H9 (cell line): ENCODE data around the gene APOBEC3G. TPM values are rescaled to one million over a fixed set of nuclear protein-coding genes. Genes with fewer than 3 reads are reported as not detected.

ENCODE experiments used
- DNase-seq: peaks from one replicate; pipeline ENCODE4 v3.0.0-alpha.2; 2017
- H2AFZ ChIP-seq: one replicate; pipeline ENCODE4 v1.6.1; 2013; ENCODE audit warnings: mild to moderate bottlenecking, low read length, control low read depth, moderate library complexity
- H2AK5ac ChIP-seq: 2 replicates; pipeline ENCODE4 v1.6.1; 2013; ENCODE audit warnings: low read length, control low read depth, mixed read lengths; ENCODE audit not compliant: insufficient read length
- H2BK120ac ChIP-seq: one replicate; pipeline ENCODE4 v1.6.1; 2013; ENCODE audit warnings: low read depth, mild to moderate bottlenecking, low read length, control low read depth, inconsistent platforms; ENCODE audit not compliant: poor library complexity, severe bottlenecking
- H2BK12ac ChIP-seq: 2 replicates; pipeline ENCODE4 v1.6.1; 2013; ENCODE audit warnings: low read length, control low read depth, mixed read lengths, low read depth; ENCODE audit not compliant: insufficient read length
- H2BK15ac ChIP-seq: 2 replicates; pipeline ENCODE4 v1.6.1; 2013; ENCODE audit warnings: low read depth, low read length, control low read depth
- H2BK20ac ChIP-seq: one replicate; pipeline ENCODE4 v1.6.1; 2013; ENCODE audit warnings: low read depth, mild to moderate bottlenecking, low read length, control low read depth, inconsistent platforms; ENCODE audit not compliant: poor library complexity, severe bottlenecking
- H2BK5ac ChIP-seq: 2 replicates; pipeline ENCODE4 v1.6.1; 2013; ENCODE audit warnings: low read length, control low read depth, mixed read lengths; ENCODE audit not compliant: insufficient read length
- H3K14ac ChIP-seq: 2 replicates; pipeline ENCODE4 v1.6.1; 2013; ENCODE audit warnings: low read length, control low read depth; ENCODE audit not compliant: insufficient read depth
- H3K18ac ChIP-seq: 2 replicates; pipeline ENCODE4 v1.6.1; 2013; ENCODE audit warnings: low read depth, mild to moderate bottlenecking, mixed read lengths, low read length, control low read depth; ENCODE audit not compliant: insufficient read length
- H3K23ac ChIP-seq: 2 replicates; pipeline ENCODE4 v1.6.1; 2013; ENCODE audit warnings: low read length, control low read depth, mixed read lengths, low read depth; ENCODE audit not compliant: insufficient read length
- H3K23me2 ChIP-seq: 2 replicates; pipeline ENCODE4 v1.6.1; 2013; ENCODE audit warnings: low read depth, mild to moderate bottlenecking, mixed read lengths, low read length, control low read depth; ENCODE audit not compliant: insufficient read length, poor library complexity, severe bottlenecking
- H3K27ac ChIP-seq: 2 replicates; pipeline ENCODE4 v1.5.1; 2013; ENCODE audit warnings: low read length, control low read depth, mixed read lengths, low read depth; ENCODE audit not compliant: insufficient read length
- H3K27me3 ChIP-seq: 2 replicates; pipeline ENCODE4 v1.6.1; 2013; ENCODE audit warnings: low read length, control low read depth, inconsistent platforms; ENCODE audit not compliant: insufficient read depth
- H3K4ac ChIP-seq: 2 replicates; pipeline ENCODE4 v1.6.1; 2013; ENCODE audit warnings: low read depth, mild to moderate bottlenecking, control low read depth, inconsistent platforms, low read length, moderate library complexity
- H3K4me1 ChIP-seq: 2 replicates; pipeline ENCODE4 v1.6.1; 2013; ENCODE audit warnings: low read length, control low read depth, inconsistent platforms; ENCODE audit not compliant: insufficient read depth
- H3K4me2 ChIP-seq: 2 replicates; pipeline ENCODE4 v1.6.1; 2013; ENCODE audit warnings: low read length, control low read depth, mixed read lengths; ENCODE audit not compliant: insufficient read length, insufficient read depth
- H3K56ac ChIP-seq: 2 replicates; pipeline ENCODE4 v1.6.1; 2013; ENCODE audit warnings: low read depth, mild to moderate bottlenecking, mixed read lengths, low read length, control low read depth; ENCODE audit not compliant: insufficient read length
- H3K79me1 ChIP-seq: 2 replicates; pipeline ENCODE4 v1.6.1; 2013; ENCODE audit warnings: low read depth, mild to moderate bottlenecking, moderate library complexity, low read length, control low read depth, inconsistent platforms; ENCODE audit not compliant: insufficient read depth, poor library complexity, severe bottlenecking
- H3K79me2 ChIP-seq: 2 replicates; pipeline ENCODE4 v1.6.1; 2013; ENCODE audit warnings: low read length, control low read depth, inconsistent platforms; ENCODE audit not compliant: insufficient read depth
- H3K9ac ChIP-seq: 2 replicates; pipeline ENCODE4 v1.6.1; 2013; ENCODE audit warnings: low read length, control low read depth, mixed read lengths; ENCODE audit not compliant: insufficient read length; ENCODE audit errors: extremely low read depth
- H3K9me3 ChIP-seq: one replicate; pipeline ENCODE4 v1.6.1; 2013; ENCODE audit warnings: low read depth, low read length, inconsistent platforms; ENCODE audit not compliant: control insufficient read depth
- H3T11ph ChIP-seq: one replicate; pipeline ENCODE4 v1.6.1; 2013; ENCODE audit warnings: mild to moderate bottlenecking, low read length, control low read depth, inconsistent platforms
- H4K20me1 ChIP-seq: one replicate; pipeline ENCODE4 v1.6.1; 2013; ENCODE audit not compliant: control insufficient read depth, insufficient read length, insufficient read depth
- H4K5ac ChIP-seq: 2 replicates; pipeline ENCODE4 v1.6.1; 2013; ENCODE audit warnings: low read depth, mild to moderate bottlenecking, mixed read lengths, low read length, control low read depth; ENCODE audit not compliant: insufficient read length
- H4K8ac ChIP-seq: replicated peaks from 2 replicates; pipeline ENCODE4 v1.6.1; 2013; ENCODE audit warnings: low read length, control low read depth, mixed read lengths, low read depth; ENCODE audit not compliant: insufficient read length
- H4K91ac ChIP-seq: 2 replicates; pipeline ENCODE4 v1.6.1; 2013; ENCODE audit warnings: low read depth, mild to moderate bottlenecking, moderate library complexity, mixed read lengths, low read length, control low read depth; ENCODE audit not compliant: insufficient read length
- H3K27ac Mint-ChIP-seq, 3 experiments: 2 replicates in 2 of 3; 3 replicates in 1 of 3; pipeline ENCODE4 v1.8.0; 2020 to 2021; ENCODE audit warnings: mixed read lengths in 3 of 3, mild to moderate bottlenecking in 1 of 3, moderate library complexity in 1 of 3
- H3K27me3 Mint-ChIP-seq: 2 replicates; pipeline ENCODE4 v1.8.0; 2021; ENCODE audit warnings: low read depth, mild to moderate bottlenecking, moderate library complexity, mixed read lengths
- H3K36me3 Mint-ChIP-seq, 3 experiments: 2 replicates in 2 of 3; 3 replicates in 1 of 3; pipeline ENCODE4 v1.8.0; 2020 to 2021; ENCODE audit warnings: low read depth in 3 of 3, mixed read lengths in 3 of 3; ENCODE audit not compliant: insufficient read depth in 1 of 3
- H3K4me1 Mint-ChIP-seq, 2 experiments: 2 replicates each; pipeline ENCODE4 v1.8.0; 2020; ENCODE audit warnings: mixed read lengths in 2 of 2
- H3K4me3 Mint-ChIP-seq, 2 experiments: 2 replicates in 1 of 2; 3 replicates in 1 of 2; pipeline ENCODE4 v1.8.0; 2020 to 2021; ENCODE audit warnings: mild to moderate bottlenecking in 2 of 2, mixed read lengths in 2 of 2, moderate library complexity in 1 of 2
- H3K9me3 Mint-ChIP-seq, 2 experiments: 2 replicates in 1 of 2; 3 replicates in 1 of 2; pipeline ENCODE4 v1.8.0; 2020; ENCODE audit warnings: mild to moderate bottlenecking in 2 of 2, mixed read lengths in 2 of 2, moderate library complexity in 1 of 2
- WGBS: extraction: QIAGEN DNeasy Blood & Tissue Kit; methylation state at CpG from one replicate; pipeline ENCODE4 v1.1.7; 2013; ENCODE audit warnings: missing lambda C conversion rate, low lambda C conversion rate, mixed read lengths; ENCODE audit not compliant: insufficient read length; ENCODE audit errors: extremely low coverage; 5-methylcytosine and 5-hydroxymethylcytosine counted together
- total RNA-seq: library from RNA; stranded (reverse); gene quantifications from 2 replicates; pipeline ENCODE4 v1.2.1, GENCODE V29; 2021
- TF ChIP-seq, protein P1 (sequence below): fragments of 200-600 bp; sonication (generic); conservative IDR thresholded peaks from 3 replicates; pipeline ENCODE4 v1.8.0; 2021; ENCODE audit warnings: antibody characterized with exemption, mild to moderate bottlenecking

Gene APOBEC3G
- total RNA-seq, 1 experiment from 2014 or later: 2.4 TPM

DNA sequence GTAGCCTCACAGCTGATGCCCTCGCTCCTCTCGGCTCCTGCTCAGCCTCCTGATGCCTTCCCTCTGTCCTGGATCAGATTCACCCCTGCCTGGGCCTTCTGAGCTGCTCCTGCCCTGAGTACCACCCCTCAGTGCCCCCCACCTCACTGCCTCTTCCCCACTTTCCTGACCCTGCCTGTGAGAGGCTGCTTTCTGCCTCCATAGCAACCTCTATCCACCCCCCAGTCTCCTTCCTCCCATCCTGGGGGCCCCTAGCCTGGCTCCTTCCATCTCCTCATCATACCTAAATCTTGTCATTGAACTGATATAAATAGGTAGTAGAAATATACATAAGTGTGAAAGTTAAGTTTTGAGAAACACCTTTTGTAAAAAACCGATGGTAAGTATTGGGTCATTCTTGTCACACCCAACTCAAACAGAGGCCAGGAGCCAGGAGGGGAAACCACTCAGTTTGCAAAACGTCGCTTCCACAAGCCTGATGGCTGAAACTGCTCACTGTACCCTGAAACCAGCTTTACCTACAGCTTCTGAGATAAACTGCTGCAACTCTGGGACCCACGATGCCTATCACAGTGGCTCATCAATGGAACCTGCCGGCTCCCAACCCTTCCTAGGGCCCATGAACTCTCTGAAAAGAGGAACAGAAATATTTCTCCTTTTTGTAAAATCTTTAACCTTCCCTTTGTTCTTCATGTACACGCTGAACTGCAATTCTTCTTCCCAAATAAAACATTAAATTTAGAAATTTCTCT, 15.2 kb downstream of the APOBEC3G start:
- no peak overlapping the region for H2BK120ac ChIP-seq
- H4K5ac ChIP-seq: no peak overlapping the region
- H3K27me3 ChIP-seq: no peaks in the 10 kb centered on the region
- H2BK12ac ChIP-seq: no peak overlapping the region
- H3K4me2 ChIP-seq: no peak overlapping the region
- DNase-seq: no peak
- H3K36me3 Mint-ChIP-seq: no peaks in the 10 kb centered on the region
- no peaks in the 10 kb centered on the region; a peak in 1 of 5 replicates for H3K9me3 Mint-ChIP-seq
- no peak overlapping the region for H2AFZ ChIP-seq
- H4K91ac ChIP-seq: no peak overlapping the region
- H3K4me1 ChIP-seq: peaks cover 4% of the 10 kb centered on the region; the same call in 1 of the 2 replicates
- no peak overlapping the region for H2BK20ac ChIP-seq
- H3K27me3 Mint-ChIP-seq: peaks cover 13% of the 10 kb centered on the region
- no CpG with 5 or more reads among the region's 8 CpGs for WGBS
- H3K4me1 Mint-ChIP-seq: peaks cover 14 to 25% of the 10 kb centered on the region in 2 experiments
- H3K4ac ChIP-seq: no peak overlapping the region
- H3K14ac ChIP-seq: no peak overlapping the region
- no peaks in the 10 kb centered on the region for H3K79me1 ChIP-seq
- no peaks in the 10 kb centered on the region for H3K9me3 ChIP-seq
- H3K79me2 ChIP-seq: 0 out of 2 replicates have a peak, but pooled peaks cover 2% of the 10 kb centered on the region
- H3K4me3 Mint-ChIP-seq: no peak overlapping the region
- H3K23me2 ChIP-seq: no peaks in the 10 kb centered on the region
- TF ChIP-seq, protein P1, sequence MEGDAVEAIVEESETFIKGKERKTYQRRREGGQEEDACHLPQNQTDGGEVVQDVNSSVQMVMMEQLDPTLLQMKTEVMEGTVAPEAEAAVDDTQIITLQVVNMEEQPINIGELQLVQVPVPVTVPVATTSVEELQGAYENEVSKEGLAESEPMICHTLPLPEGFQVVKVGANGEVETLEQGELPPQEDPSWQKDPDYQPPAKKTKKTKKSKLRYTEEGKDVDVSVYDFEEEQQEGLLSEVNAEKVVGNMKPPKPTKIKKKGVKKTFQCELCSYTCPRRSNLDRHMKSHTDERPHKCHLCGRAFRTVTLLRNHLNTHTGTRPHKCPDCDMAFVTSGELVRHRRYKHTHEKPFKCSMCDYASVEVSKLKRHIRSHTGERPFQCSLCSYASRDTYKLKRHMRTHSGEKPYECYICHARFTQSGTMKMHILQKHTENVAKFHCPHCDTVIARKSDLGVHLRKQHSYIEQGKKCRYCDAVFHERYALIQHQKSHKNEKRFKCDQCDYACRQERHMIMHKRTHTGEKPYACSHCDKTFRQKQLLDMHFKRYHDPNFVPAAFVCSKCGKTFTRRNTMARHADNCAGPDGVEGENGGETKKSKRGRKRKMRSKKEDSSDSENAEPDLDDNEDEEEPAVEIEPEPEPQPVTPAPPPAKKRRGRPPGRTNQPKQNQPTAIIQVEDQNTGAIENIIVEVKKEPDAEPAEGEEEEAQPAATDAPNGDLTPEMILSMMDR: no peak
- no peak overlapping the region for H2BK5ac ChIP-seq
- H3K9ac ChIP-seq: no peak overlapping the region
- no peak overlapping the region for H2AK5ac ChIP-seq
- no peak overlapping the region; a peak in 1 of 7 replicates for H3K27ac Mint-ChIP-seq
- no peak overlapping the region for H3K23ac ChIP-seq
- H2BK15ac ChIP-seq: no peak overlapping the region
- no peak overlapping the region for H3K56ac ChIP-seq
- H3K18ac ChIP-seq: no peak overlapping the region
- H3T11ph ChIP-seq: no peak overlapping the region
- H4K8ac ChIP-seq: no peak overlapping the region
- H4K20me1 ChIP-seq: peaks cover 2% of the 10 kb centered on the region
- H3K27ac ChIP-seq: no peak overlapping the region
